Skin epidermis (tissue), 12 donors: ENCODE results near the gene KRT32.

ENCODE experiments used
- H3K27ac ChIP-seq, 21 experiments: fragments of 200-600 bp; sonication (generic) in 11 of 21; one replicate each; pipeline ENCODE4 v1.5.0; 2020; ENCODE audit warnings: mild to moderate bottlenecking in 3 of 21, inconsistent platforms in 2 of 21, moderate library complexity in 2 of 21
- H3K4me3 ChIP-seq, 7 experiments: fragments of 200-600 bp; sonication (generic) in 2 of 7; one replicate each; pipeline ENCODE4 v1.5.0; 2020; ENCODE audit warnings: inconsistent platforms in 2 of 7, mild to moderate bottlenecking in 2 of 7, moderate library complexity in 1 of 7

Gene KRT32

DNA sequence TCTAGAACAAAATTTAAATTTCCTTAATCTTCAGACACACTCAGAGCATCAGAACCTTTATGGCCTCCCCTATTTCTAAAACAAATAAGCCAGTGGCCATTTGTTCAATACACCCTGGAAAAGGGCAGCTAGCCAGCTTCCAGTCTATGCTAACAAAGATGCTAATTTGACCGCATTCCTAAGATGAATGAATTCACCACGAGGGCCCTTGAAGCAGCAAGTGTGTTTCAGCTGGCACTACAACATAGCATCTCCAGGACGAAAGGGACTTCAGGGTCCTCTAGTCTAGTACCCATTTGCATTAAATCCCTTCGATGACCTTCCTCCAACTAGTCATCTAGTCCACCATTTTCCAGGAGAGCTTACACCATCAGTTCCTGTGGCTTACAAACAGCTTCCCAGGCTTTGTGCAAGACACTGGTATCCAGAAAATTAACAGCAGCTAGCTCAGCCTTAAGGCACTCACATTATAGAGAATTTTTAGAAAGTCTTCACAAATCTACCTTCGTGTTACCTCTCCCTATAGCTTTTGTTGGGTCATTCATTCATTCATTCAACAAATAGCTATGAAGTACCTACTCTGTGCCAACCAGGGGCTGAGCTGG is 53.7 kb downstream of the KRT32 start:
- no peak overlapping the region for H3K27ac ChIP-seq

GRCh38 chr17:41411072-41411840 is 55.9 kb downstream of the KRT32 start:
- Histone ChIP-seq H3K27ac (no peak overlapping the region), H3K4me3 (no peak overlapping the region)

More for the DNA sequence above, 53.7 kb downstream of the KRT32 start:
- no peak overlapping the region for H3K4me3 ChIP-seq
